ENCODE results near the gene IL7R.
"Not testable (repeated sequence)": the region's sequence is repeated elsewhere in the genome, so short reads cannot be mapped to it uniquely, and the experiment has no call there.

IL7R gene

GRCh38 chr5:35838370-35839042 lies 18.2 kb upstream of the IL7R start:
- FAIRE-seq: no peak
- no peak for DNase-seq (ENCODE audit: extremely low spot score, insufficient read length, low read depth)

GRCh38 chr5:35842856-35843255 lies 13.8 kb upstream of the IL7R start:
- no peak for FAIRE-seq

GRCh38 chr5:35845508-35845907 lies 11.2 kb upstream of the IL7R start:
- not testable (repeated sequence) for FAIRE-seq; DNase-seq (ENCODE audit: extremely low spot score, insufficient read length, low read depth)

More at GRCh38 chr5:35842856-35843255, 13.8 kb upstream of the IL7R start:
- DNase-seq (ENCODE audit: extremely low spot score, insufficient read length, low read depth): no peak

- FAIRE-seq (no peak), DNase-seq (ENCODE audit: extremely low spot score, insufficient read length, low read depth) (no peak)
Measured at GRCh38 chr5:35847491-35847890, 9.2 kb upstream of the IL7R start.

GRCh38 chr5:35847961-35848360 lies 8.7 kb upstream of the IL7R start:
- FAIRE-seq (no peak), DNase-seq (ENCODE audit: extremely low spot score, insufficient read length, low read depth) (no peak)

- no peak for DNase-seq (ENCODE audit: extremely low spot score, insufficient read length, low read depth)
- no peak for FAIRE-seq
Measured at GRCh38 chr5:35849860-35850259, 6.8 kb upstream of the IL7R start.

- FAIRE-seq: no peak
Measured at GRCh38 chr5:35850967-35851680, 5.6 kb upstream of the IL7R start.

GRCh38 chr5:35852084-35852734 lies 4.5 kb upstream of the IL7R start:
- FAIRE-seq (peak; percentile 61), DNase-seq (ENCODE audit: extremely low spot score, insufficient read length, low read depth) (no peak)

More at GRCh38 chr5:35850967-35851680, 5.6 kb upstream of the IL7R start:
- DNase-seq (ENCODE audit: extremely low spot score, insufficient read length, low read depth): no peak

- FAIRE-seq: no peak
Measured at GRCh38 chr5:35852773-35853172, 3.9 kb upstream of the IL7R start.

GRCh38 chr5:35853631-35854030 lies 3.1 kb upstream of the IL7R start:
- DNase-seq (ENCODE audit: extremely low spot score, insufficient read length, low read depth): no peak
- no peak for FAIRE-seq

More at GRCh38 chr5:35852773-35853172, 3.9 kb upstream of the IL7R start:
- no peak for DNase-seq (ENCODE audit: extremely low spot score, insufficient read length, low read depth)

- DNase-seq (ENCODE audit: extremely low spot score, insufficient read length, low read depth): no peak
- FAIRE-seq: no peak
Measured at GRCh38 chr5:35854248-35854647, 2.4 kb upstream of the IL7R start.

- DNase-seq (ENCODE audit: extremely low spot score, insufficient read length, low read depth) (no peak), FAIRE-seq (no peak)
Measured at GRCh38 chr5:35855187-35855586, 1.5 kb upstream of the IL7R start.

GRCh38 chr5:35856186-35856764 lies 416 bp upstream of the IL7R start:
- not testable (repeated sequence) for DNase-seq (ENCODE audit: extremely low spot score, insufficient read length, low read depth)

GRCh38 chr5:35857606-35858205 lies 1.0 kb downstream of the IL7R start:
- no peak for FAIRE-seq
- DNase-seq (ENCODE audit: extremely low spot score, insufficient read length, low read depth): no peak

More at GRCh38 chr5:35856186-35856764, 416 bp upstream of the IL7R start:
- FAIRE-seq: not testable (repeated sequence)

- no peak for DNase-seq (ENCODE audit: extremely low spot score, insufficient read length, low read depth)
- no peak for FAIRE-seq
Measured at GRCh38 chr5:35859101-35859661, 2.5 kb downstream of the IL7R start.

- DNase-seq (ENCODE audit: extremely low spot score, insufficient read length, low read depth): no peak
- FAIRE-seq: no peak
Measured at GRCh38 chr5:35860686-35861085, 4.0 kb downstream of the IL7R start.

GRCh38 chr5:35861718-35862117 lies 5.0 kb downstream of the IL7R start:
- DNase-seq (ENCODE audit: extremely low spot score, insufficient read length, low read depth) (no peak), FAIRE-seq (no peak)

GRCh38 chr5:35862126-35862525 lies 5.4 kb downstream of the IL7R start:
- FAIRE-seq: no peak
- DNase-seq (ENCODE audit: extremely low spot score, insufficient read length, low read depth): no peak

- DNase-seq (ENCODE audit: extremely low spot score, insufficient read length, low read depth) (no peak), FAIRE-seq (no peak)
Measured at GRCh38 chr5:35863159-35863558, 6.5 kb downstream of the IL7R start.

GRCh38 chr5:35867998-35868397 lies 11.3 kb downstream of the IL7R start:
- no peak for FAIRE-seq
- DNase-seq (ENCODE audit: extremely low spot score, insufficient read length, low read depth): no peak

All from GM18507 (cell line).